Suppressor macrophage treated with lipopolysaccharide for 4 hours (primary cell): Measurements from ENCODE around the gene LCP1.
A peak's percentile ranks its signal among the peaks of the same experiment; 100 is the strongest.
"Not testable (repeated sequence)": the region's sequence is repeated elsewhere in the genome, so short reads cannot be mapped to it uniquely, and the experiment has no call there.

Source experiments
- DNase-seq: peaks from one replicate; pipeline ENCODE4 v3.0.0-alpha.2; 2020

The LCP1 gene

DNA sequence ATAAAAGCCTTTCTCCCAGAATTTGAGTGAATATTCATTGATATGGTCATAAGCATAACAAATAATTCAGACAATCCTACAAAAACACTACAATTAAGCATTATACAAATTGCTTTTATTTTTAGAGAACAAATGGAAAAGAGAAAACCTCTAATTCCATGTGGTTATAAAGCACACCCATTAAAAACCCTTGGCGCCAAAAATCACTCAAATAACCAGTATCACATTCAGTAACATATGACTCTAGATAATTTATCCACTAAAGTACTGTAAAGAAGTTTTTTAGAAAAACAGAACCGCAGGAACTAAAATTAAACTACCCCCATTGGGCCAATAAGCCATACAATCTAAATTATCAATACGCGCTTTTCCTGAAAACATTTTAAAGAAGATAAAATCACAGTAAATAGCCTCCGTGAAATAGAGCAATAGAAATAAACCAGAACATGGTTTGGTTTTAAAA is 569 bp downstream of the LCP1 start:
- DNase-seq, result no peak

DNA sequence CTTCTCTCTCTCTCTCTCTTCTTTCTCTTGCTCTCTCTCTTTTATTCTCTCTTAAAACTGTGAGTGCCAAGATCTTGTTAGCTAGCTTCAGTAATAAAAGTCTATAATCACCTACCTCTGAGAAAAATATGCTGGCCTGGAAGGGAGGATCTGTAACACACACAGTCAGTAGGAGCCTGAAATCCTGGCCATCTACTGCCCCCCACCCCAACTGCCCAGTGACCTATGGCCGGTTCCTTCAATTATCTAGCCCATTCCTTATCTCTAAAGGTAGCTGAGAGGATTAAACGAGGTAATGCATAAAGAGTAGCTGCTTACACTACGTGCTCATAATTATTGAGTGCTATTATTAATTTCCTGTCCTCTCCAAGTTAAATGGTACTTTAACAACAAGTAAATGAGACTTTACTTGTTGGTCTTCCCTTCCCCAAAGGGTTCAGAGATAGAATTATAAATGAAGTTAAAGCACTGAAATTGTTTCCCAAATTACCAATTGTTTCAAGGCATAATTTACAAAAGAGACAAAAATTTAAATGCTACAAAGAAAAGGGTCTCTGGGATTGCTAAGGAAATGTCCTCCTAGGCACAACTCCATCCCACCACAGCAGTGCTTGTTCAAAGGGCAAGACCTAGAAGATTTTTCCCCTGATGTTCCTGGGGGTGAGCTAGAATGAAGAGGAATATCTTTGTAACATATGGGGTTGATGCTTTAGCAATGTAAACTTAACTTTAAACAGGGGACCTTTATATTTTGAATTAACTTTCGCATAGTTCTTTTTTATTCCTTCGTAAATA is 1.8 kb downstream of the LCP1 start:
- DNase-seq, result no peak

DNA sequence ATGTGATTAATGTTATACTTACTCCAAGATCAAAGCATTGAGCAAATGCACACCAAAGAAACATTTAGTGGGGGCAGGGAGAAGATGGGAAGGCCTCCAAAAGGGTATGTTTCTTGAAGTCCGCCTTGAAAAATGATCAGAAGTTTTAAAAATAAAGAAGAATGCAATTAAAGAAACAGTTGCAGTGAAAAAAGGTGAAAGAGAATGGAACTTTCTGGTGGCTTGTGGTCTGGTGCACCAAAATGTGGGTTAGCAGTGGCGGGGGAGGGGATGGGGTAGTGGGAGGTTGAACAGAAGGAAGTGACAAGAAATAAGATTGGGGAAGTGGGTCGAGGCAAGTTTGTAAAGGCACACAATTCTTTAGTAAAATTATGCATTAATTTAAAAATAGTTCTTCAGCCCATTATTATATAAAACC is 2.5 kb downstream of the LCP1 start:
- DNase-seq, result peak; percentile 57

- DNase-seq, result no peak
Measured at GRCh38 chr13:46178821-46179220, 3.2 kb downstream of the LCP1 start.

GRCh38 chr13:46178143-46178542 is 3.8 kb downstream of the LCP1 start:
- peak; percentile 85 for DNase-seq

DNA sequence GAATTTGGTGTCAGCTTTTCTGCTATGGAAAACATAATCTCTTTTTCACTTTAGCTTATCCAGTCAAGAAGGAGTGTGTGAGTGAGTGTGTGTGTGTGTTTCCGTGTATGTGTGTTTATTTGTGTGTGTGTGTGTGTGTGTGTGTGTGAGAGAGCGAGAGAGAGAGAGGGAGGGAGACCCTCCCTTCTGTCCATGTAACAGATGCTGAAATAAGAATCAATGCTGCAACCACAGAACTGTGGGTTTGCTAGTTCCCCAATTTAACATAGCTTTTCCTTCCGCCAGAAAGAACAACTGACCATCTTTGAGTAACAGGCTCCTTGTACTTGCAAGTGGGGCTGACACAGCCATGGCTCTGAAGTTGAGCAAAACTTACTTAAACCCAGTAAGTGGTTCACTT is 5.2 kb downstream of the LCP1 start:
- DNase-seq, result peak; percentile 88

- DNase-seq, result peak; percentile 88
Measured at GRCh38 chr13:46173656-46174055, 8.3 kb downstream of the LCP1 start.

- DNase-seq, result peak; percentile 91
Measured at GRCh38 chr13:46172531-46172991, 9.4 kb downstream of the LCP1 start.

- no peak for DNase-seq
Measured at GRCh38 chr13:46171739-46172138, 10.2 kb downstream of the LCP1 start.

- DNase-seq, result peak; percentile 79
Measured at GRCh38 chr13:46171217-46171616, 10.8 kb downstream of the LCP1 start.

GRCh38 chr13:46170687-46171086 is 11.3 kb downstream of the LCP1 start:
- DNase-seq, result peak; percentile 61

- DNase-seq, result no peak
Measured at GRCh38 chr13:46170268-46170667, 11.7 kb downstream of the LCP1 start.

- no peak for DNase-seq
Measured at GRCh38 chr13:46169758-46170157, 12.2 kb downstream of the LCP1 start.

DNA sequence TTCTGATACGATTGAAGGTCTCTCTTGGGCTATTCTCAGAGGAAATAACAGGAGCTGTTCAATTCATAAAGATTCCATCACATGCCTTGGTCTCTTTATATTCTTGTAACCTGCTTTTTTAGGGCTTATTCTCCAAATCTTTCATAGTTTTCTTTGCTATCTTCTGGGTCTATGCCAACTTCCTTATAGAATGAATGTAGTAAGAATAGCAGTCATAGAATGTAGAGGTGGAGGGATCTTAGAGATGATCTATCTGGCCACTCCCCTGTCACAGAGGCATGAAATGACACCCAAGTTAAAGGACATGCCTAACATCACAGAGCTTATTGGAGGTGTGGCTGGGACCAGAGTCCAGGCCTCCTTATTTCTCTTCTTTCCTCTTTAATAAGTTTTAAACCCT is 13.2 kb downstream of the LCP1 start:
- peak; percentile 66 for DNase-seq

- peak; percentile 93 for DNase-seq
Measured at GRCh38 chr13:46168341-46168740, 13.6 kb downstream of the LCP1 start.

- DNase-seq, result no peak
Measured at GRCh38 chr13:46166947-46167610, 14.9 kb downstream of the LCP1 start.

- no peak for DNase-seq
Measured at GRCh38 chr13:46166224-46166584, 15.8 kb downstream of the LCP1 start.

GRCh38 chr13:46165485-46166223 is 16.3 kb downstream of the LCP1 start:
- peak; percentile 58 for DNase-seq

DNA sequence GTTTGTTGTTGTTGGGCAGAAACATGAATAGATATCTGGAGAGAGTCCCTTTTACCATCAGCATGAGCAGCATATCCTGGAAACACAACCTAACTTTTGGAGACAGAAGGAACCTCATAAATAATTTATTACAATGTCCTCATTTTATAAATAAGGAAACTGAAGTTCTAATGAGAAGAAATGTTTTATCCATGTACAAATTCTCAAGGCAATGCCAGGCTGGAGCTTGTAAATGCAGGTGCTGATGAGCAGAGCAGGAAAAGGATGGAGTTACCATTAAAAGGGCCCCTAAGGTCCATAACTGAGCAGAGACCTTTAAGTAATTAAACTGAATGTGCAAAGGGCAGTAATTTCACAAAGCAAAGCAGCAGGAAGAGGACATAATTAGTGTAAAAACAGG is 17.3 kb downstream of the LCP1 start:
- DNase-seq, result no peak

DNA sequence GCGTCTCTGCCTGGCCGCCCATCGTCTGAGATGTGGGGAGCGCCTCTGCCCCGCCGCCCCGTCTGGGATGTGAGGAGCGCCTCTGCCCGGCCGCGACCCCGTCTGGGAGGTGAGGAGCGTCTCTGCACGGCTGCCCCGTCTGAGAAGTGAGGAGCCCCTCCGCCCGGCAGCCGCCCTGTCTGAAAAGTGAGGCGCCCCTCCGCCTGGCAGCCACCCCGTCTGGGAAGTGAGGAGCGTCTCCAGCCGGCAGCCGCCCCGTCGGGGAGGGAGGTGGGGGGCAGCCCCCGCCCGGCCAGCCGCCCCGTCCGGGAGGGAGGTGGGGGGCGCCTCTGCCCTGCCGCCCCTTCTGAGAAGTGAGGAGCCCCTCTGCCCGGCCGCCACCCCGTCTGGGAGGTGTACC is 19.2 kb downstream of the LCP1 start:
- DNase-seq, result not testable (repeated sequence)

DNA sequence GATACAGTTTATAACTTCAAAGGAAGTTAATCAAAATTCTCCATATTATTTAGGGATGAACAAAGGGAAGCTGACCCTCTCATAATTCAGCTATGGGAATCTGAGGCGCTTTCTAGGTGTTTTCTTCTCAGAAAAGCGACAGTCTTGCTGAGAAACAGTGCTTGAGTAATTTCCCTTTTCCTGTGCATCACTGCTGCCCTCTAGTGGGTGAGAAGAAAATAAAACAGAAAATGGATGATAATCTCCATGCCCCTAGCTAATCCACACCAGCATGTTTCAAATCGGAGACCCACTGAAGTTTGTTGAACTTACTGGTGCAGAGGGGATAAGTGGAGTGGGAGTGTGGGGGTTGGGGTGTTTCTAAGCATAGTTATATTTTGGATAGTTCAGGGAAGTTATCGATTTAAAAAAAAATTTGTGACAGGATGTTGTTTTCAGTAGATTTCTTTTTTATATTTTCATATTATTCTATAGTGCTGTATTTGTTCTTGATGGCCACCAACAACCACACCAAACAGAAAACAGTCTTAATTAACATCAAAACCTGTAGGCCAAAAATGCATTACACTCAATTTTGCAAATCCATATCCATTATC is 21.4 kb downstream of the LCP1 start:
- DNase-seq, result peak; percentile 77

GRCh38 chr13:46160065-46160464 is 21.9 kb downstream of the LCP1 start:
- no peak for DNase-seq

GRCh38 chr13:46158983-46159382 is 23.0 kb downstream of the LCP1 start:
- DNase-seq, result no peak
